IPS-20b (cell line): ENCODE results near the gene DTNA.

Source experiments
- H3K27ac ChIP-seq: one replicate; pipeline ENCODE4 v1.5.1; 2013; ENCODE audit warnings: low read length
- H3K27me3 ChIP-seq: 2 replicates; pipeline ENCODE4 v1.6.1; 2013; ENCODE audit warnings: mild to moderate bottlenecking, low read length, inconsistent platforms; ENCODE audit not compliant: insufficient read depth
- H3K36me3 ChIP-seq: 2 replicates; pipeline ENCODE4 v1.6.1; 2013; ENCODE audit warnings: low read depth, mild to moderate bottlenecking, inconsistent platforms, low read length, moderate library complexity; ENCODE audit not compliant: insufficient read depth
- H3K4me1 ChIP-seq: 2 replicates; pipeline ENCODE4 v1.6.1; 2013; ENCODE audit warnings: mild to moderate bottlenecking, control low read depth, inconsistent platforms, low read length, moderate library complexity; ENCODE audit not compliant: insufficient read depth
- H3K4me3 ChIP-seq: 2 replicates; pipeline ENCODE4 v1.5.1; 2013; ENCODE audit warnings: mild to moderate bottlenecking, low read length, inconsistent platforms
- H3K9ac ChIP-seq: 2 replicates; pipeline ENCODE4 v1.6.1; 2013; ENCODE audit warnings: low read depth, mild to moderate bottlenecking, inconsistent platforms, low read length, moderate library complexity
- H3K9me3 ChIP-seq: 2 replicates; pipeline ENCODE4 v1.6.1; 2013; ENCODE audit warnings: mild to moderate bottlenecking, low read depth, low read length, inconsistent platforms; ENCODE audit not compliant: insufficient read depth

DTNA gene

GRCh38 chr18:34840256-34840826 lies 130.2 kb downstream of the DTNA start:
- H3K4me1 ChIP-seq = peaks cover 26% of the 10 kb centered on the region
- peaks cover 12% of the 10 kb centered on the region for H3K9me3 ChIP-seq
- no peaks in the 10 kb centered on the region for H3K36me3 ChIP-seq
- H3K27me3 ChIP-seq = no peaks in the 10 kb centered on the region
- no peak overlapping the region for H3K4me3 ChIP-seq
- H3K27ac ChIP-seq = no peak overlapping the region
- H3K9ac ChIP-seq = no peak overlapping the region

GRCh38 chr18:34841891-34842290 lies 131.8 kb downstream of the DTNA start:
- no peak overlapping the region for H3K9ac ChIP-seq
- no peak overlapping the region for H3K27ac ChIP-seq
- H3K36me3 ChIP-seq = peaks cover 4% of the 10 kb centered on the region; the same call in 1 of the 2 replicates
- peaks cover 17% of the 10 kb centered on the region for H3K9me3 ChIP-seq
- H3K4me1 ChIP-seq = peaks cover 26% of the 10 kb centered on the region
- no peak overlapping the region for H3K4me3 ChIP-seq
- no peaks in the 10 kb centered on the region for H3K27me3 ChIP-seq

GRCh38 chr18:34844072-34844471 lies 134.0 kb downstream of the DTNA start:
- H3K4me1 ChIP-seq = peaks cover 11% of the 10 kb centered on the region; the same call in 1 of the 2 replicates
- H3K9me3 ChIP-seq = peaks cover 22% of the 10 kb centered on the region
- H3K27me3 ChIP-seq = no peaks in the 10 kb centered on the region
- peaks cover 5% of the 10 kb centered on the region; the same call in 1 of the 2 replicates for H3K36me3 ChIP-seq
- no peak overlapping the region for H3K9ac ChIP-seq
- H3K27ac ChIP-seq = no peak overlapping the region
- H3K4me3 ChIP-seq = peak overlapping the region; percentile 10; the same call in 1 of the 2 replicates

GRCh38 chr18:34844732-34845459 lies 134.8 kb downstream of the DTNA start:
- H3K4me3 ChIP-seq = no peak overlapping the region
- H3K9ac ChIP-seq = no peak overlapping the region
- H3K36me3 ChIP-seq = peaks cover 5% of the 10 kb centered on the region; the same call in 1 of the 2 replicates
- no peak overlapping the region for H3K27ac ChIP-seq
- peaks cover 22% of the 10 kb centered on the region for H3K9me3 ChIP-seq
- no peaks in the 10 kb centered on the region for H3K27me3 ChIP-seq
- peaks cover 6% of the 10 kb centered on the region; the same call in 1 of the 2 replicates for H3K4me1 ChIP-seq

GRCh38 chr18:34847408-34847807 lies 137.3 kb downstream of the DTNA start:
- Histone ChIP-seq H3K27ac (no peak overlapping the region), H3K4me1 (peaks cover 2% of the 10 kb centered on the region; the same call in 1 of the 2 replicates), H3K9me3 (peaks cover 22% of the 10 kb centered on the region), H3K4me3 (no peak overlapping the region), H3K9ac (no peak overlapping the region), H3K27me3 (no peaks in the 10 kb centered on the region), H3K36me3 (peaks cover 5% of the 10 kb centered on the region; the same call in 1 of the 2 replicates)

GRCh38 chr18:34848156-34848555 lies 138.1 kb downstream of the DTNA start:
- Histone ChIP-seq H3K36me3 (peaks cover 5% of the 10 kb centered on the region; the same call in 1 of the 2 replicates), H3K4me3 (no peak overlapping the region), H3K4me1 (peaks cover 2% of the 10 kb centered on the region; the same call in 1 of the 2 replicates), H3K9me3 (peaks cover 17% of the 10 kb centered on the region; the same call in 1 of the 2 replicates), H3K27ac (no peak overlapping the region), H3K9ac (no peak overlapping the region), H3K27me3 (no peaks in the 10 kb centered on the region)

- peaks cover 11% of the 10 kb centered on the region; the same call in 1 of the 2 replicates for H3K9me3 ChIP-seq
- peaks cover 2% of the 10 kb centered on the region; the same call in 1 of the 2 replicates for H3K4me1 ChIP-seq
- no peak overlapping the region for H3K9ac ChIP-seq
- no peak overlapping the region for H3K27ac ChIP-seq
- H3K27me3 ChIP-seq = no peaks in the 10 kb centered on the region
- no peak overlapping the region for H3K4me3 ChIP-seq
- peaks cover 5% of the 10 kb centered on the region; the same call in 1 of the 2 replicates for H3K36me3 ChIP-seq
Observed at GRCh38 chr18:34848695-34849094, 138.6 kb downstream of the DTNA start.

- no peak overlapping the region for H3K4me3 ChIP-seq
- no peaks in the 10 kb centered on the region for H3K36me3 ChIP-seq
- no peaks in the 10 kb centered on the region for H3K4me1 ChIP-seq
- H3K9me3 ChIP-seq = no peaks in the 10 kb centered on the region
- H3K9ac ChIP-seq = no peak overlapping the region
- H3K27ac ChIP-seq = no peak overlapping the region
- no peaks in the 10 kb centered on the region for H3K27me3 ChIP-seq
Observed at GRCh38 chr18:34857320-34857719, 147.2 kb downstream of the DTNA start.

GRCh38 chr18:34858188-34858587 lies 148.1 kb downstream of the DTNA start:
- H3K9ac ChIP-seq = no peak overlapping the region
- H3K36me3 ChIP-seq = no peaks in the 10 kb centered on the region
- no peaks in the 10 kb centered on the region for H3K4me1 ChIP-seq
- no peak overlapping the region for H3K27ac ChIP-seq
- no peak overlapping the region for H3K4me3 ChIP-seq
- H3K9me3 ChIP-seq = no peaks in the 10 kb centered on the region
- H3K27me3 ChIP-seq = no peaks in the 10 kb centered on the region

- H3K27me3 ChIP-seq = no peaks in the 10 kb centered on the region
Observed at GRCh38 chr18:34859496-34859895, 149.4 kb downstream of the DTNA start.

GRCh38 chr18:34862561-34862960 lies 152.5 kb downstream of the DTNA start:
- Histone ChIP-seq H3K9ac (no peak overlapping the region), H3K27ac (no peak overlapping the region), H3K36me3 (no peaks in the 10 kb centered on the region), H3K4me1 (no peaks in the 10 kb centered on the region), H3K9me3 (no peaks in the 10 kb centered on the region), H3K4me3 (no peak overlapping the region), H3K27me3 (no peaks in the 10 kb centered on the region)

More at GRCh38 chr18:34859496-34859895, 149.4 kb downstream of the DTNA start:
- no peaks in the 10 kb centered on the region for H3K4me1 ChIP-seq
- no peaks in the 10 kb centered on the region for H3K36me3 ChIP-seq
- H3K27ac ChIP-seq = no peak overlapping the region
- no peak overlapping the region for H3K9ac ChIP-seq
- no peak overlapping the region for H3K4me3 ChIP-seq
- H3K9me3 ChIP-seq = no peaks in the 10 kb centered on the region

- no peaks in the 10 kb centered on the region for H3K27me3 ChIP-seq
- H3K27ac ChIP-seq = no peak overlapping the region
- no peaks in the 10 kb centered on the region for H3K4me1 ChIP-seq
- H3K36me3 ChIP-seq = no peaks in the 10 kb centered on the region
- no peaks in the 10 kb centered on the region for H3K9me3 ChIP-seq
- no peak overlapping the region for H3K9ac ChIP-seq
- H3K4me3 ChIP-seq = no peak overlapping the region
Observed at GRCh38 chr18:34863702-34864101, 153.6 kb downstream of the DTNA start.
